ENCODE data around the gene IL7R. TPM values are rescaled to one million over a fixed set of nuclear protein-coding genes. Genes with fewer than 3 reads are reported as not detected.

IL7R gene
- total RNA-seq, 1 donor from 2014 or later: 60.9 TPM

DNA sequence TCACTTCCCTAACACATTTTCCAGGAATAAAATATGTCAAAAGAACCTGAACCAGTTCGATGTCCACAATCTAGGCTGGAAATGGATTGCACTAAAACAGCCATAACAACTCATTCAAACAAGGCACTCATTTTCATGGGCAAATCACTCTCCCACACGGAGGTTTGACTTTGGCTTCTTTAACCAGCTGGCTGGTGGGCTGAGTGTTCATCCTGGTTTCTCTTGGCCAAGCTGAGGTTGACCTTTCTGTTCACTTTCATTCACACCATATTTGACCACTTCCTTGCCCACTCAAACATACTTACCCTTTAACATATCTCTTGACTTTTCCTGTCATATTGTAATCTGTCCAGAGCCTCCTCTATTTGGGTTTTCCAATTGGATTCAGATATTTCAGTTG, 5.4 kb downstream of the IL7R start:
- no peak for DNase-seq (ENCODE audit: low spot score)
- peaks cover 64% of the 10 kb centered on the region for H3K4me1 Mint-ChIP-seq (ENCODE audit: low read depth)
- H3K9me3 Mint-ChIP-seq: peaks cover 22% of the 10 kb centered on the region
- peak overlapping the region; percentile 78 for H3K27ac Mint-ChIP-seq
- intact Hi-C loops (cut with micrococcal nuclease): no loop called here
- no peaks in the 10 kb centered on the region for H3K27me3 Mint-ChIP-seq (ENCODE audit: low read depth)
- peak overlapping the region; percentile 84 for H3K4me3 Mint-ChIP-seq (ENCODE audit: low read depth)
- H3K36me3 Mint-ChIP-seq (ENCODE audit: low read depth): peaks cover 86% of the 10 kb centered on the region

DNA sequence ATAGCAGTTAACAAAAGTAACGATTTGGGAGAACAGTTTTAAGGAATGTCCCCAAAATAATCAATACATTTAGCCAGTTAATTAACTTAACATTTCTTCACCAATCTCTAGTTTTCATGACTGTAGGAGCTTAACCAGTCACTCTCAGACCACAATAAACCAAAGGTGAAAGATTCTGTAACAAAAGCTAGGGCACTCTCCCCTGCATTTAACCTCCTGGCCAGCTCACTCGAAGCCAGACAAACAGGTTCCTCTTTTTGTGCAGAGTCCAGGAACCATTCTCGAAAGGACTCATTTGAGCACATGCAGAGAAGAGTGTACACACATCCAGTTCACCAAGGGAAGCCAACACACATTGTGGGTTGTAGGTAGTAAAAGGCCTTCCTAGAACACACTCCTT, 6.5 kb downstream of the IL7R start:
- DNase-seq (ENCODE audit: low spot score): no peak
- no peaks in the 10 kb centered on the region for H3K27me3 Mint-ChIP-seq (ENCODE audit: low read depth)
- H3K4me1 Mint-ChIP-seq (ENCODE audit: low read depth): peaks cover 60% of the 10 kb centered on the region
- peaks cover 90% of the 10 kb centered on the region for H3K36me3 Mint-ChIP-seq (ENCODE audit: low read depth)
- H3K9me3 Mint-ChIP-seq: peaks cover 22% of the 10 kb centered on the region
- peak overlapping the region; percentile 77 for H3K27ac Mint-ChIP-seq
- H3K4me3 Mint-ChIP-seq (ENCODE audit: low read depth): peak overlapping the region; percentile 51
- intact Hi-C loops (cut with micrococcal nuclease): no loop called here

DNA sequence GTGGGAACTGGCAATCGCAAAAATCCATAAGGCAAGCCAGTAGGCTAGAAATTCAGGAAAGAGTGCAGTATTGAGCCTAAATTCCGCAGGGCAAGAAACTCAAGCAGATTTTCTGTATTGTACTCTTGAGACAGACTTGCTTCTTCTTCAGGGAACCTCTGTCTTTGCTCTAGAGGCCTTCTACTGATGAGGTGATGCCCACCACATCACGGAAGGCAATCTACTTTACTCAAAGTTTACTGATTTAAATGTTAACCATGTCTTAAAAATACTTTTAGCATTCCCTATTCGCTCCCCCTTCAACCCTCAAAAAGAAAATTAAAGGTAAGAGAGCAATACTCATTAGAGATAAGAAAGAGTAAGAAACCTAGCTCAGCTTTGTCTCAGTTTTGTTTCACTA, 11.3 kb downstream of the IL7R start:
- Mint-ChIP-seq H3K27ac (no peak overlapping the region), H3K4me1 (ENCODE audit: low read depth) (peaks cover 19% of the 10 kb centered on the region), H3K36me3 (ENCODE audit: low read depth) (peaks cover 90% of the 10 kb centered on the region), H3K4me3 (ENCODE audit: low read depth) (no peak overlapping the region), H3K27me3 (ENCODE audit: low read depth) (no peaks in the 10 kb centered on the region), H3K9me3 (peaks cover 23% of the 10 kb centered on the region)
- intact Hi-C loops (cut with micrococcal nuclease): no loop called here
- no peak for DNase-seq (ENCODE audit: low spot score)

DNA sequence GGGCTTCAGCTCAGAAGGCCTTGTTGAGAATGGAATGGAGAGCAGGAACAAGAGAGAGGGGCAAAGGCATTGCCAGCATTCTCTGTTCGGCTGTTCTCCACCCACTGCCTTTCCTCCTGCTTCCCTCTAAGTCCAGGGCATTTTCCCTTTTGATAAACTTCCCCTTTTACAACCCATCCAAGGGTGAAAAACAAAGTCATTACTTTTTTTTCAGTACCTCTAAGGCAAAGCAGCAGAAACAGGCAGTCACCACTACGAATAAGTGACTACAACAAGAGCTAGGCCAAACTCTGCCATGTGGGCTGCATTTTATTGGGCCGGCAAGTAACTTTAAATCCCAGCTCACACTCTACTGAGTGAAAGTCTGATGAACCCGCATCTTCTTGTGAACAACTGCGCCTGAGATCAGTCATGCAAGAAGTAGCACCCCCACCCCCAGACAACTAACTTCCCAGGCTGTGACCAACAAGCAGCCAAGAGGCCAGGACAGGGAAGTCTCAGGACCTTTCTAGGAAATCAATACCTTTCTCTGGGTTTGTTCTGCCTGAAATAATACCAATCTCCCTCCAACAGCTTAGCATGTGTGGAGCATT, 13.1 kb downstream of the IL7R start:
- Mint-ChIP-seq H3K4me3 (ENCODE audit: low read depth) (no peak overlapping the region), H3K27ac (no peak overlapping the region), H3K36me3 (ENCODE audit: low read depth) (peaks cover 90% of the 10 kb centered on the region), H3K27me3 (ENCODE audit: low read depth) (no peaks in the 10 kb centered on the region), H3K4me1 (ENCODE audit: low read depth) (peaks cover 15% of the 10 kb centered on the region), H3K9me3 (peaks cover 12% of the 10 kb centered on the region)
- intact Hi-C loops (cut with micrococcal nuclease): no loop called here
- no peak for DNase-seq (ENCODE audit: low spot score)

DNA sequence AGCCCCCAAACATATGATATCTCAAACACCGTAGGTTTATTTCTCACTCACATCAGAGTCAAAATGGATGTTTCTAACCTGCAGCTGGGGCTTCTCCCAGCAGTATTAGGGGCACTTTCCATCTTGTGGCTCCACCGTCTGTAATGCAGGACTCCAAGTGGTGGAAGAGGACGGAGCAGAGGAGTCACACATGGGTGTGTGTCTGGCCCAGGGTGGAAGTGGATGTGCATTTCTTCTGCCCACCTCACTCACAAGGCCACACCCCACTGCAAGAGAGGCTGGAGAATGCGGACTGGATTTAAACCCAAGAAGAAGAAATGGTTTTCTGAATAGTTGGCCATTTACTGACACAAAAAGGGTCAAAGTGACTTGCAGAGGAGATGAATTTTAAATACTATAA, 13.9 kb downstream of the IL7R start:
- DNase-seq (ENCODE audit: low spot score): no peak
- Mint-ChIP-seq H3K9me3 (peaks cover 5% of the 10 kb centered on the region), H3K27me3 (ENCODE audit: low read depth) (no peaks in the 10 kb centered on the region), H3K36me3 (ENCODE audit: low read depth) (peaks cover 90% of the 10 kb centered on the region), H3K4me3 (ENCODE audit: low read depth) (no peak overlapping the region), H3K4me1 (ENCODE audit: low read depth) (peaks cover 16% of the 10 kb centered on the region), H3K27ac (no peak overlapping the region)
- intact Hi-C loops (cut with micrococcal nuclease): no loop called here

DNA sequence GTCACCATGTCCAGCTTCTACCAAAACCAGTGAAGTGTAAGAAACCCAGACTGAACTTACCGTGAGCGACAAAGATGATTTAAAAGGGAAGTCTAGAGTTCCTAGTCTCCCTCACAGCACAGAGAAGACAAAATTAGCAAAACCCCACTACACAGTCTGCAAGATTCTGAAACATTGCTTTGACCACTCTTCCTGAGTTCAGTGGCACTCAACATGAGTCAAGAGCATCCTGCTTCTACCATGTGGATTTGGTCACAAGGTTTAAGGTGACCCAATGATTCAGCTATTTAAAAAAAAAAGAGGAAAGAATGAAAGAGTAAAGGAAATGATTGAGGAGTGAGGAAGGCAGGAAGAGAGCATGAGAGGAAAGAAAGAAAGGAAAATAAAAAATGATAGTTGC, 19.8 kb downstream of the IL7R start:
- Mint-ChIP-seq H3K9me3 (no peaks in the 10 kb centered on the region), H3K36me3 (ENCODE audit: low read depth) (peaks cover 93% of the 10 kb centered on the region), H3K27me3 (ENCODE audit: low read depth) (no peaks in the 10 kb centered on the region), H3K4me1 (ENCODE audit: low read depth) (peaks cover 45% of the 10 kb centered on the region), H3K27ac (peak overlapping the region; percentile 68), H3K4me3 (ENCODE audit: low read depth) (no peak overlapping the region)
- DNase-seq (ENCODE audit: low spot score): no peak
- intact Hi-C loops (cut with micrococcal nuclease): no loop called here

DNA sequence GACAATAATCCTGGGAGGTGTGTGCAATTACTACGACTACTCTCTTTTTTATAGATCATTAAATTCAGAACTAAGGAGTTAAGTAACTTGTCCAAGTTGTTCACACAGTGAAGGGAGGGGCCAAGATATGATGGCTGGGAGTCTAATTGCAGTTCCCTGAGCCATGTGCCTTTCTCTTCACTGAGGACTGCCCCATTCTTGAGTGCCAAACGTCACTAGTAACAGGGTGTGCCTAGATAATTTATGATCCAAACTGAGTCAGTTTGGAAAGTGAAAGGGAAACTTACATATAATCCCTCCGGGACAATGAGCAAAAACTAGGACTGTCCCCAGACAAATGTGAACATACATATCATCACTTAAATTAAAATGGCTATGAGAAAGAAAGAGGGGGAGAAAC, 20.2 kb downstream of the IL7R start:
- Mint-ChIP-seq H3K27ac (no peak overlapping the region), H3K27me3 (ENCODE audit: low read depth) (no peaks in the 10 kb centered on the region), H3K36me3 (ENCODE audit: low read depth) (peaks cover 91% of the 10 kb centered on the region), H3K4me3 (ENCODE audit: low read depth) (no peak overlapping the region), H3K4me1 (ENCODE audit: low read depth) (peaks cover 45% of the 10 kb centered on the region), H3K9me3 (no peaks in the 10 kb centered on the region)
- DNase-seq (ENCODE audit: low spot score): no peak
- intact Hi-C loops (cut with micrococcal nuclease): no loop called here

DNA sequence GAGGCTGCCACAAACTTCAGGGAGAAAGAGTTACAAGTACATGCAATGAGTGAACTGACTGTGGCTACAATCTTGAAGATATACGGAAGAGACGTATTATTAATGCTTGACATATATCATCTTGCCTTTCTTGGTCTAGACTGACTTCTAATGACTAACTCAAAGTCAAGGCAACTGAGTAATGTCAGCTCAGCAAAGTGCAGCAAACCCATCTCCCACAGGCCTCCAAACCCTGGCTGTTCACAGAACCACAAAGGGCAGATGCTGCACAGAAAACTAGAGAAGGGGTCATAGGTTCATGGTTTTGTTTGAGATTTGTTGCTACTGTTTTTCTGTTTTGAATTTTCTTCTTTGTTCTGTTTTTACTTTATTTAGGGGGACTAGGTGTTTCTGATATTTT, 21.0 kb downstream of the IL7R start:
- Mint-ChIP-seq H3K27ac (peak overlapping the region; percentile 7), H3K4me3 (ENCODE audit: low read depth) (no peak overlapping the region), H3K27me3 (ENCODE audit: low read depth) (no peaks in the 10 kb centered on the region), H3K36me3 (ENCODE audit: low read depth) (peaks cover 92% of the 10 kb centered on the region), H3K4me1 (ENCODE audit: low read depth) (peaks cover 48% of the 10 kb centered on the region), H3K9me3 (no peaks in the 10 kb centered on the region)
- no peak for DNase-seq (ENCODE audit: low spot score)
- intact Hi-C loops (cut with micrococcal nuclease): no loop called here

DNA sequence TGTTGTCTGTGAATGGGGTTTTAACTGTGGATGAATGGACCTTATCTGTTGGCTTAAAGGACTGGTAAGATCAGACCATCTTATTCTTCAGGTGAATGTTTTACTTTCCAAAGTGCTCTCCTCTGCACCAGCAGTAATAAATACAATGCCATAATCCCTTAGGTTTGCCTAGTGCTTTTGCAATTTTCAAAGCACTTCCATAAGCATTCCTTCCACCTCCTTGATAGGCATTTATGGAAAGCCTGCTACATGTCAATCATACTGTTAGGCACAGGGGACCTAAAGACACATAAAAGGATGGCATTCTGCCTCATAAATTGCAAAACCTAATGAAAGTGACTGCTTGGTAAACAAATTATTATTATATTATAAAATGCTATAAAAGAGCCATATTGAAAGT, 21.4 kb downstream of the IL7R start:
- Mint-ChIP-seq H3K27ac (peak overlapping the region; percentile 7), H3K4me3 (ENCODE audit: low read depth) (no peak overlapping the region)

DNA sequence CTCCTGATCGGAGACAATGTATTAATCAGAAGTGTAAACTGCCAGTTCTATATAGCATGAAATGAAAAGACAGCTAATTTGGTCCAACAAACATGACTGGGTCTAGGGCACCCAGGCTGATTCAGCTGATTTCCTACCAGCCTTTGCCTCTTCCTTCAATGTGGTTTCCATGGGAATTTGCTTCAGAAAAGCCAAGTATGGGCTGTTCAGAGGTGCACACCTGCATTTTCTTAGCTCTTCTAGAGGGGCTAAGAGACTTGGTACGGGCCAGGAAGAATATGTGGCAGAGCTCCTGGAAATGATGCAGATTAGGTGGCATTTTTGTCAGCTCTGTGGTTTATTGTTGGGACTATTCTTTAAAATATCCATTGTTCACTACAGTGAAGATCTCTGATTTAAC, 22.4 kb downstream of the IL7R start:
- Mint-ChIP-seq H3K9me3 (no peaks in the 10 kb centered on the region), H3K27ac (peak overlapping the region; percentile 36), H3K27me3 (ENCODE audit: low read depth) (no peaks in the 10 kb centered on the region), H3K36me3 (ENCODE audit: low read depth) (peaks cover 91% of the 10 kb centered on the region), H3K4me1 (ENCODE audit: low read depth) (peaks cover 60% of the 10 kb centered on the region), H3K4me3 (ENCODE audit: low read depth) (no peak overlapping the region)
- intact Hi-C loops (cut with micrococcal nuclease): no loop called here
- no peak for DNase-seq (ENCODE audit: low spot score)

More for the DNA sequence above, 21.4 kb downstream of the IL7R start:
- Mint-ChIP-seq H3K4me1 (ENCODE audit: low read depth) (peaks cover 51% of the 10 kb centered on the region), H3K27me3 (ENCODE audit: low read depth) (no peaks in the 10 kb centered on the region), H3K9me3 (no peaks in the 10 kb centered on the region), H3K36me3 (ENCODE audit: low read depth) (peaks cover 91% of the 10 kb centered on the region)
- DNase-seq (ENCODE audit: low spot score): no peak
- intact Hi-C loops (cut with micrococcal nuclease): no loop called here

DNA sequence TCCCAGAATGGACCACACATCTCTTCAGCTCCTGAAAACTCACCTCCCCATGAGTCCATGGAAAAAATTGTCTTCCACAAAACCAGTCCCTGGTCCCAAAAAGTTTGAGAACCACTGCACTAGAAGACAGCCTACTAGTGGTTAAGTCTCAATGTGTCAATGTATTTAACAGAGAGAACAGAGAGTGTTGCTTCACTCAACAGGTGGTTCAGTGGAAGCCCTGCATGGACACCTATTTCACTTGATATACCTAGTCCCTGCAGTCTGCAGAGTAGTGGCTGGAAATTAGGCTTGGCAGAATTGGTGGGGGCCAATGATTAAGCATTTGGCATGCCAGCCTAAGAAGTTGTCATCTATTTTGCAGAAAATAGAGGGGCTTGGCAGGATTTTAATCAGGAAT, 23.0 kb downstream of the IL7R start:
- Mint-ChIP-seq H3K9me3 (no peaks in the 10 kb centered on the region), H3K27ac (no peak overlapping the region), H3K27me3 (ENCODE audit: low read depth) (no peaks in the 10 kb centered on the region), H3K4me3 (ENCODE audit: low read depth) (no peak overlapping the region), H3K36me3 (ENCODE audit: low read depth) (peaks cover 86% of the 10 kb centered on the region), H3K4me1 (ENCODE audit: low read depth) (peaks cover 60% of the 10 kb centered on the region)
- intact Hi-C loops (cut with micrococcal nuclease): no loop called here
- DNase-seq (ENCODE audit: low spot score): no peak

DNA sequence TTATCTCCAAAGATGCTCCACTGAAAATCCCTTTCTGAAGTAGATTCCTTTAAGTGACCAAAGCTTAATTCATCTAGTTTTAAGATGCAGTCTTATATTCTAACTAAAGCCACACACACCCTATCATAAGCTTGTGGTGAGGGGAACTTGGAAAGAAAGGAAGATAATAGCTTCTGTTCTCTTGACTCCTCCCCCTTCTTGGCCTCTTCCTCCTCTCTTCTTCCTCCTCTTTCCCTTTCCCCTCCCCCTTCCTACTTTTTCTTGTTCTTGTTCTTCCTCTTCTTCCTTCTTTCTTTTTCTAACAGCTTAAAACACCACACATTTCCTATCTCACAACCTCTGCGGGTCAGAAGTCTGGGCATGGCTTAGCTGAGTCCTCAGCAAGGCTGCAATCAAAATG, 23.5 kb downstream of the IL7R start:
- Mint-ChIP-seq H3K4me1 (ENCODE audit: low read depth) (peaks cover 59% of the 10 kb centered on the region), H3K27me3 (ENCODE audit: low read depth) (no peaks in the 10 kb centered on the region), H3K36me3 (ENCODE audit: low read depth) (peaks cover 80% of the 10 kb centered on the region), H3K4me3 (ENCODE audit: low read depth) (no peak overlapping the region), H3K9me3 (no peaks in the 10 kb centered on the region), H3K27ac (peak overlapping the region; percentile 40)
- intact Hi-C loops (cut with micrococcal nuclease): no loop called here
- no peak for DNase-seq (ENCODE audit: low spot score)

DNA sequence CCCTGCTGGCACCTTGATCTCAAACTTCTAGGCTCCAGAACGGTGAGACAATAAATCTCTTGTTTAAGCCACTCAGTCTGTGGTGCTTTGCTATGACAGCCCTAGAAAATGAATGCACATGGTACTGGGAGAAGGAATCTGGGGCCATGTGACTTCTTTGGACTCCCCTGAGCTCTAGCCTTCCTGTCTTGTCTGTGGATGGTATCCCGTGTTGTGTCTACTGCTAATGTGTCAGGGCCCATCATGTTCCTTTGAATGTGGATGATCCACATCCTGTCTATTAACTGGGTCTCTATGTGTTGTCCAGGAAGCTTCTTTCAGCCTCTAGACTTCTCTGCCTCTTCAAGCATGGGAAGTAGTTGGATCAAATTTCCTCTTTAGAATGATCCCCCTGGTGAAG, 25.1 kb downstream of the IL7R start:
- DNase-seq (ENCODE audit: low spot score): no peak
- Mint-ChIP-seq H3K27ac (no peak overlapping the region), H3K27me3 (ENCODE audit: low read depth) (no peaks in the 10 kb centered on the region), H3K9me3 (no peaks in the 10 kb centered on the region), H3K4me1 (ENCODE audit: low read depth) (peaks cover 48% of the 10 kb centered on the region), H3K4me3 (ENCODE audit: low read depth) (no peak overlapping the region), H3K36me3 (ENCODE audit: low read depth) (peaks cover 64% of the 10 kb centered on the region)
- intact Hi-C loops (cut with micrococcal nuclease): no loop called here
